Measurements from ENCODE around the gene ZNRF3.

GRCh38 chr22:29082826-29083545 lies 199.6 kb downstream of the ZNRF3 start:
- TF ChIP-seq, protein P1, sequence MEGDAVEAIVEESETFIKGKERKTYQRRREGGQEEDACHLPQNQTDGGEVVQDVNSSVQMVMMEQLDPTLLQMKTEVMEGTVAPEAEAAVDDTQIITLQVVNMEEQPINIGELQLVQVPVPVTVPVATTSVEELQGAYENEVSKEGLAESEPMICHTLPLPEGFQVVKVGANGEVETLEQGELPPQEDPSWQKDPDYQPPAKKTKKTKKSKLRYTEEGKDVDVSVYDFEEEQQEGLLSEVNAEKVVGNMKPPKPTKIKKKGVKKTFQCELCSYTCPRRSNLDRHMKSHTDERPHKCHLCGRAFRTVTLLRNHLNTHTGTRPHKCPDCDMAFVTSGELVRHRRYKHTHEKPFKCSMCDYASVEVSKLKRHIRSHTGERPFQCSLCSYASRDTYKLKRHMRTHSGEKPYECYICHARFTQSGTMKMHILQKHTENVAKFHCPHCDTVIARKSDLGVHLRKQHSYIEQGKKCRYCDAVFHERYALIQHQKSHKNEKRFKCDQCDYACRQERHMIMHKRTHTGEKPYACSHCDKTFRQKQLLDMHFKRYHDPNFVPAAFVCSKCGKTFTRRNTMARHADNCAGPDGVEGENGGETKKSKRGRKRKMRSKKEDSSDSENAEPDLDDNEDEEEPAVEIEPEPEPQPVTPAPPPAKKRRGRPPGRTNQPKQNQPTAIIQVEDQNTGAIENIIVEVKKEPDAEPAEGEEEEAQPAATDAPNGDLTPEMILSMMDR (optimal IDR thresholded peaks at IDR 0.05 in 1 of 3, IDR thresholded peaks at IDR 0.05 in 1 of 3, conservative IDR thresholded peaks at IDR 0.05 in 1 of 3; ENCODE audit: extremely low read depth in 1 of 3, insufficient read depth in 2 of 3, low read length in 3 of 3): no peak
- TF ChIP-seq EZH2 (IDR thresholded peaks at IDR 0.05; ENCODE audit: low read length): no peak
